Astrocyte (in vitro differentiated cells and primary cell): ENCODE results near the gene DNAJB12. TPM values are rescaled to one million over a fixed set of nuclear protein-coding genes. Genes with fewer than 3 reads are reported as not detected.

ENCODE experiments used
- DNase-seq: peaks from one replicate; pipeline ENCODE4 v3.0.0-alpha.2; 2010; ENCODE audit warnings: low read depth
- FAIRE-seq: peaks from 2 replicates; lab custom pipeline; 2011; peaks lifted over from hg19 to GRCh38; lab: Jason Lieb, UNC
- H2AFZ ChIP-seq: 2 replicates; pipeline ENCODE4 v1.6.0; 2012; ENCODE audit warnings: low read depth, low read length, inconsistent platforms
- H3K27ac ChIP-seq: 2 replicates; pipeline ENCODE4 v1.5.1; 2011; ENCODE audit warnings: low read depth, low read length, inconsistent platforms
- H3K27me3 ChIP-seq: 2 replicates; pipeline ENCODE4 v1.6.0; 2011; ENCODE audit warnings: low read length, inconsistent platforms; ENCODE audit not compliant: insufficient read depth
- H3K36me3 ChIP-seq: 2 replicates; pipeline ENCODE4 v1.5.1; 2011; ENCODE audit warnings: low read length, inconsistent platforms; ENCODE audit not compliant: insufficient read depth
- H3K4me1 ChIP-seq: 2 replicates; pipeline ENCODE4 v1.5.1; 2011; ENCODE audit warnings: low read length, inconsistent platforms; ENCODE audit not compliant: insufficient read depth
- H3K4me2 ChIP-seq: 2 replicates; pipeline ENCODE4 v1.6.0; 2012; ENCODE audit warnings: low read length, inconsistent platforms
- H3K4me3 ChIP-seq: 2 replicates; pipeline ENCODE4 v1.5.1; 2011; ENCODE audit warnings: low read depth, mild to moderate bottlenecking, low read length, inconsistent platforms; ENCODE audit not compliant: insufficient read depth
- H3K79me2 ChIP-seq: 2 replicates; pipeline ENCODE4 v1.6.0; 2012; ENCODE audit warnings: mild to moderate bottlenecking, low read length, inconsistent platforms; ENCODE audit not compliant: insufficient read depth
- H3K9ac ChIP-seq: 2 replicates; pipeline ENCODE4 v1.6.0; 2012; ENCODE audit warnings: mild to moderate bottlenecking, low read length, inconsistent platforms
- H3K9me3 ChIP-seq: 2 replicates; pipeline ENCODE4 v1.5.1; 2012; ENCODE audit warnings: low read depth, mild to moderate bottlenecking, low read length, inconsistent platforms; ENCODE audit not compliant: insufficient read depth
- H4K20me1 ChIP-seq: 2 replicates; pipeline ENCODE4 v1.6.0; 2012; ENCODE audit warnings: low read length, inconsistent platforms; ENCODE audit not compliant: insufficient read depth
- H3K27ac Mint-ChIP-seq: one replicate; pipeline ENCODE4 v1.8.0; 2021; ENCODE audit warnings: mild to moderate bottlenecking, mixed read lengths; ENCODE audit not compliant: unreplicated experiment
- H3K27me3 Mint-ChIP-seq: one replicate; pipeline ENCODE4 v1.8.0; 2021; ENCODE audit warnings: low read depth, mixed read lengths; ENCODE audit not compliant: unreplicated experiment
- H3K36me3 Mint-ChIP-seq: one replicate; pipeline ENCODE4 v1.8.0; 2021; ENCODE audit warnings: low read depth, mixed read lengths; ENCODE audit not compliant: unreplicated experiment
- H3K4me1 Mint-ChIP-seq: one replicate; pipeline ENCODE4 v1.8.0; 2021; ENCODE audit warnings: low read depth, mixed read lengths; ENCODE audit not compliant: unreplicated experiment
- H3K4me3 Mint-ChIP-seq: one replicate; pipeline ENCODE4 v1.8.0; 2021; ENCODE audit warnings: mild to moderate bottlenecking, moderate library complexity, mixed read lengths; ENCODE audit not compliant: unreplicated experiment
- H3K9me3 Mint-ChIP-seq: one replicate; pipeline ENCODE4 v1.8.0; 2021; ENCODE audit warnings: mild to moderate bottlenecking, mixed read lengths; ENCODE audit not compliant: unreplicated experiment
- CTCF ChIP-seq: IDR thresholded peaks from 2 replicates; pipeline ENCODE4 v1.5.1; 2011; ENCODE audit warnings: low read depth, mild to moderate bottlenecking, inconsistent platforms, low read length, moderate library complexity; ENCODE audit not compliant: insufficient read depth
- EZH2 ChIP-seq: IDR thresholded peaks from 2 replicates; pipeline ENCODE4 v1.6.1; 2012; ENCODE audit warnings: mild to moderate bottlenecking, low read length, inconsistent platforms; ENCODE audit not compliant: insufficient read depth
- total RNA-seq: library from RNA; stranded (reverse); gene quantifications from 2 replicates; pipeline ENCODE4 v1.2.1, GENCODE V29; 2021

The DNAJB12 gene
- total RNA-seq, 1 donor from 2014 or later: 24.3 TPM

- no peaks in the 10 kb centered on the region for H3K27me3 ChIP-seq
- TF ChIP-seq CTCF (no peak), EZH2 (no peak)
- H2AFZ ChIP-seq: no peak overlapping the region
- H3K27me3 Mint-ChIP-seq: no peaks in the 10 kb centered on the region
- no peaks in the 10 kb centered on the region for H3K79me2 ChIP-seq
- H3K27ac ChIP-seq: peak overlapping the region; percentile 88
- H3K4me3 ChIP-seq: no peak overlapping the region
- H3K9ac ChIP-seq: peak overlapping the region; percentile 74
- H3K4me1 ChIP-seq: peaks cover 45% of the 10 kb centered on the region
- H3K9me3 ChIP-seq: no peaks in the 10 kb centered on the region
- no peaks in the 10 kb centered on the region for H3K36me3 Mint-ChIP-seq
- DNase-seq (no peak), FAIRE-seq (no peak)
- H4K20me1 ChIP-seq: no peaks in the 10 kb centered on the region
- H3K27ac Mint-ChIP-seq: peak overlapping the region; percentile 93
- no peaks in the 10 kb centered on the region for H3K9me3 Mint-ChIP-seq
- H3K36me3 ChIP-seq: no peaks in the 10 kb centered on the region
- peak overlapping the region; percentile 16 for H3K4me3 Mint-ChIP-seq
- peak overlapping the region; percentile 81 for H3K4me2 ChIP-seq
- peaks cover 32% of the 10 kb centered on the region for H3K4me1 Mint-ChIP-seq
These were observed 36.1 kb downstream of the DNAJB12 start for GRCh38 chr10:72318418-72319262.

GRCh38 chr10:72316748-72317435 lies 37.8 kb downstream of the DNAJB12 start:
- no peak overlapping the region for H3K27ac Mint-ChIP-seq

More at GRCh38 chr10:72316748-72317435, 37.8 kb downstream of the DNAJB12 start:
- FAIRE-seq (no peak), DNase-seq (no peak)
- no peaks in the 10 kb centered on the region for H3K36me3 ChIP-seq
- H3K36me3 Mint-ChIP-seq: no peaks in the 10 kb centered on the region
- H3K27me3 Mint-ChIP-seq: no peaks in the 10 kb centered on the region
- H3K4me1 ChIP-seq: peaks cover 34% of the 10 kb centered on the region
- H3K4me3 Mint-ChIP-seq: no peak overlapping the region
- no peak overlapping the region for H3K4me2 ChIP-seq
- peaks cover 26% of the 10 kb centered on the region for H3K4me1 Mint-ChIP-seq
- H3K9ac ChIP-seq: no peak overlapping the region
- H4K20me1 ChIP-seq: no peaks in the 10 kb centered on the region
- TF ChIP-seq EZH2 (no peak), CTCF (no peak)
- no peaks in the 10 kb centered on the region for H3K27me3 ChIP-seq
- H3K9me3 ChIP-seq: no peaks in the 10 kb centered on the region
- peak overlapping the region; percentile 17 for H2AFZ ChIP-seq
- H3K4me3 ChIP-seq: no peak overlapping the region
- no peaks in the 10 kb centered on the region for H3K9me3 Mint-ChIP-seq
- H3K27ac ChIP-seq: no peak overlapping the region
- H3K79me2 ChIP-seq: no peaks in the 10 kb centered on the region
